NCI-H748 treated with DMSO at 0.1 percent for 48 hours (cell line): ENCODE data around the gene CFAP119.
A peak's percentile ranks its signal among the peaks of the same experiment; 100 is the strongest.

ENCODE experiments used
- DNase-seq: peaks from one replicate; lab custom pipeline; 2025; lab: John Stamatoyannopoulos, UW

CFAP119 gene

DNA sequence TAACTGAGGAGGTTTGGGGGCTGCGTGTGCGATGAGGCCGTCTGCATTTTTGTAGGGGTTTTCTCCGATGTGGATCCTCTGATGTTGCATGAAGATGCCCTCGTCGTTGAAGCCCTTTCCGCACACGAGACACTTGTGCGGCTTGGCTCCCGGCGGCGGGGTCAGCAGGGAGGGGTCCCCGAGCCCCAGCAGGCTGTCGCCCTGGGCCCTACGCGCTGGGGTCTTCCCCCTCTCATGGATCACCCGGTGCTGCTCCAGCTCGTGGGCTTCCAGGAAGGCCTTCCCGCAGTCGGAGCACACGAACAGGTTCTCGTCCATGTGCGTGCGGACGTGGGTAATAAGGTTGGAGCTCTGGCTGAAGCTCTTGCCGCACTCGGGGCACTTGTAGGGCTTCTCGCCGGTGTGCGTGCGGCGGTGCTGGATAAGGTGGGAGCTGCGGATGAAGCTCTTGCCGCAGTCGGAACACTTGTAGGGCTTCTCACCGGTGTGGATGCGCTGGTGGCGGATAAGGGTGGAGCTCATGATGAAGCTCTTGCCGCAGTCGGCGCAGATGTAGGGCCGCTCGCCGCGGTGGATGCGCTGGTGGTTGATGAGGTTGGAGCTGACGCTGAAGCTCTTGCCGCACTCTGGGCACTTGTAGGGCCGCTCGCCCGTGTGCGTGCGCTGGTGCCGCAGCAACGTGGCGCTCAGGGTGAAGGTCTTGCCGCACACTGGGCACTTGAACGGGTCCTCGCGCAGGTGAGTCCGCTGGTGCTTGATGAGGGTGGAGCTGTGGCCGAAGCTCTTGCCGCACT, 20.8 kb upstream of the CFAP119 start:
- DNase-seq, result no peak

DNA sequence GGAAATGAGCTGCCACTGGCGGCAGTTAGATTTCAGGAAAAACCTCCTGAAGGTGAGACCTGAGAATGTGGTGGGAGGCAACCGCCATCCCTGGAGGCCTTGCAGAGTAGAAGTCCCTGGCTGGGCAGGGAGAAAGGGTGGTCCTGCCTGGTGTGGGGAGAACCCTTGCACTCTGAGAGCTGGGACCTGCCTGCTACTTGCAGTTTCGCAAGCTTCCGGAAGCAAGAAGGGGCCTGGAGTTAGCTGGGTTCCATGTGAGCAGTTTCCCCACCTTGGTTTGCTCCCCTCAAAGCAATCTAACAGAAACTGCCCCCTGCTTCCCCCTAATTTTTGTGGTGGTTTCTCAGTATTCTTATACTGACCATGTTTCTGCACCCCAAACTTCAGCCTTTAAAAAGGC, 18.7 kb upstream of the CFAP119 start:
- no peak for DNase-seq

DNA sequence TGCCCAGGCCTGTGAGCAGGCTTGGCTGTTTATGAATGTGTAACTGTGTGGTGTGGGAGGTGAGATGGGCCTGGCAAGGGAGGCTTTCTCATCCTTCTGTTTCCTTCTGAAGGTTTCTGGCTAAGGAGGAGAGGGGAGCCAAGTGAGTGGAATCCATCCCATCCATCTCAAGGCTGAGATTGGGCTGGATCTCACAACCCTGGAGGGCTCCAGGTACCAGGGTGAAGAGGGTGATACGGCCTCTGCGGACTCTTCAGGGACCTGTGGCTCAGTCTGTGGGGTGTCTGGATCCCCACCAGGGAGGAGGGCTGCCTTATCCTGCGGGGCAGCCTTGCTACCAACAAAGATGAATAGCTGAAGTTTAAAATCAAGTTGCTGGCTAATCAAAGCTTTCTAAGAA, 18.2 kb upstream of the CFAP119 start:
- no peak for DNase-seq

DNA sequence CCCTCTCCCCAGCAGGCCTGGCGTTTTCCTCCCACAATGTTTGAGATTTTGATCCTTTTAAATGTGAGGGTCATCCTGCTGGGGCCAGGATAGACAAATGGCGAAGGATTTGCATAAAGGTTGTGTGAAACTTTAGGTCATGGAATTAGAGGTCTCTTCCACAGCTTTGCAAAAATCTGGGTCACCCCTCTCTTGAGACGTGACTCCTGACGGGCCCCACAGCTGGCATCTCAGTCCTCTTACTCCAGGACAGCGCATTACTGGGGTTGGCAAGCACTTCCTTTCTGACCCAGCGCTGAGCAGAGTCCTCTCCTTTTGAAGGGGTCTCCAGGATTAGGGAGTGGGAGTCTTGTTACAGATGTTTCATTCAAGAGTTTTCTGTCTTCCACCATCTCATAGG, 17.7 kb upstream of the CFAP119 start:
- DNase-seq, result no peak

DNA sequence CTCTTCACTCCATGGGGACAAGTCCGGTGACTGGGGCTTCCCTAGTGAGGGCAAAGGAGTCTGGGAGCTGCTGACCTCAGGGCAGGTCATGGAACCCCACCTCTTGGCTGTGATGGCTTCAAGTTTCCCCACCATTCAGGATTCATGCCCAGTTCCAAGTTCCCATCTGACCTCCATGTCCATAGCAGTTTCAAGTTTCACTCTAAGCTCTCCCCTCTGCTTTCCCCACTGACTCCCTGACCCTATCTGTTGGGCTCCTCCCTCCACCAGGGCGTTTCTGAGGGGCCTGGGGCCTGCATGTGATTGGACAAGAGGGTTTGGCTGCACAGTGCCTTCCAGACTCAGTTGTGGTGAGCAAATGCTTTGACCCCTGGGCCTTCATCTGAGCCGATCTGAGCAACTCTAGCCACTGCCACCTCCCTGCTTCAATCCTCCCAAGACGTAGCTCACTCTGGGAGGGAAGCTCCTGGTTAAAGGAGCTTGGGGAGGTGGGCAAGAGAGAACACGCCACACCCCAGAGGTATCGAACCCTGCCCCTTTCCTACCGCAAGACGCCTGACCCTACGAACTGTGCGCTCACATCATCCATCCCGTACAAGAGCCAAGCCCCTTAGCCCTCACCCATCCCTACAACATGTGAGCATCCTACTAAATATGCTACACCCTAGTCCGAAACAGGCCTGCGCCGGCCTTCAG, 16.8 kb upstream of the CFAP119 start:
- no peak for DNase-seq

DNA sequence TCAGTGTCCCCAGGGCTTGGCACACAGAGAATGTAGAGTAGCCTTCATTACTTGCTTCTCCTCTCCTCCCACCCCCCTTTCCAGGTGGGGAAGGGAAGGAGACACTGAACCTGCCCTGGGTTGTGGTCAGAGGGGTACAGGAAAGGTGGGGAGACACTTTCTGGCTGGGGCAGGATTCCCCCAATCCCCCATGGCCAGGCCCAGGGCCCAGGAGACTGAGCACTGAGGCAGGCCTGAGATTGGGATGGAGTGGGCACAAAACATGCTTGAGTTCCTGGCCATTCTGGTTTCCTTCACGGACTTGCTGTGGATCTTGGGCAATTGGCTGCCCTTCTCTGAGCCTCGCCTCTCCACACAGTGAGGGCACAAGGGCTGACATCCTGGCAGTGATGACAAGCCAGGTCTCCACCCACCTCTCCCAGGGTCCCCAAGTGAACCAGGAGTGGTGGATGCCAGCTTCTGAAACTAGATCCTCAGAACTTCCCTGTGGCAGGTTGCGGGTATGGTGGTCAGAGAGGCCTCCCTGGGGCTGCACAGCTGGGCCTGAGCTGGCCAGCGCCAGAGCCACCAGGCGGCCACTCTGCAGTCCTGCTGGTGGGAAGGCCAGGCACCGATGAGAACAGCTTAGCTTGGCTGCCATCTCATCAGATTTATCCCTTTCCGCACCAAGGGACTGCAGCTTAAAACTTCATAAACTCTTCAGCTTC, 15.9 kb upstream of the CFAP119 start:
- no peak for DNase-seq

DNA sequence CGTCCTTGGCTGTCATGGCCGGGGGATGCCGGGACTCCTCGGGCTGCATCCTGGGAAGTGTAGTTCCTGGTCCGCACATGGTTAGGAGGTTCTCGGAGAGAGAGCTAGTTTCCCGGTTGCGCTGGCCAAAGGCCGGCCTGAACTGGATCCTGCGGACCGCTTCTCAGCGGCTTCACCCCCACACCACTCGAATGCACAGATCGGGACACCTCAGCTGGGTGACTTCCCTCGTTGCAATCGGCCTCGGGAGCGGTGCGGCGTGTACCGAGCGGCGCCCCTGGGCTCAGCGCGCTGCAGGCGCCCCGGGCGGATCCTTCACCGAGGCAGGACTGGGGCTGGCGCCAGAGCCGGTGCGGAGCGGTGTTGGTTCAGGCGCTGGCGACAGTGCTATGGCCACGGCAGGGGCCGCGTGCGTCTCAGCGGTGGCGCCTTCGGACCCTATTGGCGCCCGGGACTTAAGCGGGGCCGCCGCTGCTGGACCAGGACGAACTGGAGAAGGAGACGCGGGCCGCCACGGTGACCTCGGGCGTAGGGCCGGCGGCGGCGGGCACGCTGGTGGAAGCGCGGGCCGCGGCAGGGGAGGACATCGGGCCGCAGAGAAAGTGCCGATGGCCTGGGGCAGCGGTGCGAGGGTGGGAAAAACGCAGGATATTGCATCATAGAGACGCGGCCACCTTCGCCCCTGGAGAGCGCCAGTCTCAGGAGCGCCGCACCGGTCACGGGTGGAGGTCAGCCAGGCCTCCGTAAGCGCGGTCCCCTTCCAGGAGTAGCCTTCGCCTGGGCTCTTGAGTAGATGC, 13.7 kb upstream of the CFAP119 start:
- peak; percentile 30 for DNase-seq

DNA sequence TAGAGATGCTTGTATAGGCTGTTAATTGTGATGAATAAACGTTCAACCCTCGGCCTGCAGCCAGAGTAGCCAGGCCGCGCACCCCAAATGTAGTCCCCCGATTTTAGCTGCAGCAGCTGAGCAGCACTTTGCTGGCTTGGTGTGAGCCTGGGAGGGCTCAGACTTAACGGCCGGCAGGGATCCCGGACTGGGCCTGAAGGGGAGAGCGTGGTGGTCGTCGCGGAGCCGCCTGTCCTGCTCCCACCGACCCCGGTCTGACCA, 13.2 kb upstream of the CFAP119 start:
- no peak for DNase-seq

DNA sequence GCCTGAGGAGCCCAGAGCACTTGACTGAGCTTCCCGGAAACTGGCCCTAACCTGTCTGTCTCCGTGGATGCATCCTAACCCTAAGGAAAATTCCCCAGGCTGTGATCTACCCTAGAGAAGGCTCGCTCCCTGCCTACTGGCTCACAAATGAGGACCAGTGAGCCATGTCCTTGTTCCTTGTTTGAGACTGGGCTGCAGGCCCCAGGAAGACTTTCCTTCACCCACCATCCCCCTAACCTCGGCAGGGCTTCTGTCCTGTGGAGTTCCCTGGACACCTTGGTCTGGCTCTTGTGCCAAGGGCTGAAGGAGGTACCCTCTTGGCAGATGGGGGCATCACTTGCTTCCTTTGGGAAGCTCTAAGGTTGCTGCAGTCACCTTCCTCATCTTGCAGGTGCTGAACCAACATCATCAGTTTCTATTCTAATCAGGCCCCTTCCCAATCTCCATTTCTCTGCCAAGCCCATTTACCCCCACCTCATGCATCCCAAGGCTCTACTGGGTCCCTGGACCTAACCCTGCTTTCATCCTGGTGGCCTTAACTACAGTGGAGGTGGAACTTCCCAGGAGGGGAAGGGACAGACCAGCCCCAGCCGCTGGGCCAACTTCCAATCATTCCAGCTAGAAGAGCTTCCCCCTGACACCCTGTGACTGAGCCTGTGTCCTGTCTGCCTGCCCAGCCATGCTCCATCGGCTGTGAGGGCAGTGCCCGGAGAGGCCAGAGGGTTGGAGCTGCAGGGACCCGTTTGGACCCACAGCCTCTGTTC, 12.7 kb upstream of the CFAP119 start:
- no peak for DNase-seq

DNA sequence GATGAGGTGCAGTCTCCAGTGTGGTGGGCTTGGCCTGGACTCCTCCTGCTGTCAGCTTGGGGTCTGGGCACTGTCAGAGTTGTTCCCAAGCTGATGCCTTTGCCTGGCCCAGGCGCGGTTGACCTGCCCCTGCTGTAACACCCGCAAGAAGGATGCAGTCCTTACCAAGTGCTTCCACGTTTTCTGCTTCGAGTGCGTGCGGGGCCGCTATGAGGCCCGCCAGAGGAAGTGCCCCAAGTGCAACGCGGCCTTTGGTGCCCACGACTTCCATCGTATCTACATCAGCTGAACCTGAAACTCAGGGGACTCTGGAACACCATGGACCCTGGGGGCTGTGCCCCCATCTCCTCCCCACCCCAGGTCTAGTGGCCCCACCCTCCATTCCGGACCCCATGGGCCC, 12.0 kb upstream of the CFAP119 start:
- no peak for DNase-seq

DNA sequence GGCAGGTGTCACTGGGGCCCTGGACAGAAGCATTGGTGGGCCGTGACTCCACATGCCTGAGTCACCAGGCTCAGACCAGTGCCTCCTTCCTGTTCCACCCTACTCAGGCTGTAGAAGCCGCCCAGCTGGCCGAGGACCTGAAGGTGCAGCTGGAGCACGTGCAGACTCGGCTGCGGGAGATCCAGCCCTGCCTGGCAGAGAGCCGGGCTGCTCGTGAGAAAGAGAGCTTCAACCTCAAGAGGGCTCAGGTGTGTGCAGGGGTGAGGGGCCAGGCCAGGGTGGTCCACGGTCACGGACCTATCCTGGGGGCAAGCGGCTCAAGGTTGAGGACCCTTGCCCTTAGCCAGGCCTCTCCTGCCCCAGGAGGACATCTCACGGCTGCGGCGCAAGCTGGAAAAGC, 9.9 kb upstream of the CFAP119 start:
- DNase-seq, result no peak

DNA sequence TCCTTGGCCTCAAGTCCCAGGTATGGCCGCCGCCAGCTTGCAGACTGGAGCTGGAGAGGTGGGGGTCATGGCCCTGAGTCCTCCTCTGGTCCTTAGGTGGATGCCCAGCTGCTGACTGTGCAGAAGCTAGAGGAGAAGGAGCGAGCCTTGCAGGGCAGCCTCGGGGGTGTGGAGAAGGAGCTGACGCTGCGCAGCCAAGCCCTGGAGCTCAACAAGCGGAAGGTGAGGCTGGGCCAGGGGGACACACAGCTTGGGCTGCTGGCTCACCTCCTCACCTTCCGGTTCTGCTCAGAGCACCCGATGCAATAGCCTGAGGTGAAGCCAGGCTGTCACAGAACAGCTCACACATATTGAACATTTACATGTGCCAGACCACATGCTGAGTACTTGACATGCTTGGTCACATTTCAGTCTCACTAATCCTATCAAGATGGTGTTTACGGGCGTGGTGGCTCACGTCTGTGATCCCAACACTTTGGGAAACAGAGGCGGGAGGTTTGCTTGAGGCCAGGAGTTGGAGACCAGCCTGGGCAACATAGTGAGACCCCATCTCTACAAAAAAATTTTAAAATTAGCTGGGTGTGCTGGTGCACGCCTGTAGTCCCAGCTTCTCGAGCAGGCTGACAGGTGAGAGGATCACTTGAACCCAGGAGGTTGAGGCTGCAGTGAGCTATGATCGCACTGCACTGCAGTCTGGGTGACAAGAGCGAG, 7.7 kb upstream of the CFAP119 start:
- no peak for DNase-seq

DNA sequence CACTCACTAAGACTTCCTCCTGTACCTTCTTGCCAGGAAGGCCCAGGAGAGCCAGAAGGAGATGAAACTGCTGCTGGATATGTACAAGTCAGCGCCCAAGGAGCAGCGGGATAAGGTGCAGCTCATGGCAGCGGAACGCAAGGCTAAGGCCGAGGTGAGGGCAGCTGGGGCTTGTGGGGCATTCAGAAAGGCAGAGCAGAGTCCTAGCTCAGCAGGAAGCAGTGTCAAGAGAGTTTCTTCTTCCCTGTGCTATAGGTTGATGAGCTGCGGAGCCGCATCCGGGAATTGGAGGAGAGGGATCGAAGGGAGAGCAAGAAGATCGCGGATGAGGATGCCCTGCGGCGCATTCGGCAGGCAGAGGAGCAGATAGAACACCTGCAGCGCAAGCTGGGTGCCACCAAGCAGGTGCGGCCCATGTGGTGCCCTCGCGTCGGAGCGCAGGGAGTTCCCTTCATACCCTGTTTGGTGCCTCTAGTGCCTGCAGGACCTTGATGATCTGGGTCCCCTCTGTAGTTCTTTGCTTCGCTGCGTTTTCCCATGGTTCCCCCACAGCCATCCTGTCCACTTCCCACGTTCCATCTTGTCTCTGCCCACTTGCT, 6.8 kb upstream of the CFAP119 start:
- no peak for DNase-seq

DNA sequence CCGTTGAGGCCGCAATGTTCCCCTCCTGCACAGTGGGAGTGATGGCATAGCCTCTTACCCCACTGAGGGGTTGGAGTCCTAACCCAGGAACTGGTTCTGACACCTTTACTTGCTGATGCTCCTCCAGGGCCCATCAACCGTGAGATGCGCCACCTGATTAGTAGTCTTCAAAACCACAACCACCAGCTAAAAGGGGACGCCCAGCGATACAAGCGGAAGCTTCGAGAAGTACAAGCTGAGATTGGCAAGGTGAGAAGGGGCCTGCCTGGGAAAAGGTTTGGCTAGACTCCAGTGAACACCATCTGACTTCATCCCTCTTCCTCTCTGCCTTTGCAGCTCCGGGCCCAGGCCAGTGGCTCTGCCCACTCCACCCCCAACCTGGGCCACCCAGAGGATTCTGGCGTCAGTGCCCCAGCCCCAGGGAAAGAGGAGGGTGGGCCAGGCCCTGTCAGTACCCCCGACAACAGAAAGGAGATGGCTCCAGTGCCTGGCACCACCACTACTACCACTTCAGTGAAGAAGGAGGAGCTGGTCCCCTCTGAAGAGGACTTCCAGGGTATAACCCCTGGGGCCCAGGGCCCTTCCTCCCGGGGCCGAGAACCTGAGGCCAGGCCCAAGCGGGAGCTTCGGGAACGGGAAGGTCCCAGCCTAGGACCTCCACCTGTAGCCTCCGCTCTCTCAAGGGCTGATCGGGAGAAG, 6.1 kb upstream of the CFAP119 start:
- no peak for DNase-seq

DNA sequence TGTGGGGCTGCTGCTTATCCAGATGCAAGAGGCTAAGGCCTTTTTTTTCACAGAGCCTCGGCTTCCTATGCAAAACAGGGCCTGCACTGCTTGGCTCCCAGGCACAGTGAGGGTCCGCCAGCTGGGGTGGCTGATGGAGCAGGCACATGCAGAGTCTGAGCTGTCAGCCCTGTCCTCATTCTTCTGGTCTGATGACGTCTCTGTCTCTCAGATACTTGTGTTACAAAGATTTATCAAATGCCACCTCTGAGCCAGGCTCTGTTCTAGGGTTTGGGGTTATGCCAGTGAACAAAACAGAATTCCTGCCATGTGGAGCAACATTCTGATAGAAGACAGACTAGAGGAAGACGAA, 5.0 kb upstream of the CFAP119 start:
- no peak for DNase-seq

DNA sequence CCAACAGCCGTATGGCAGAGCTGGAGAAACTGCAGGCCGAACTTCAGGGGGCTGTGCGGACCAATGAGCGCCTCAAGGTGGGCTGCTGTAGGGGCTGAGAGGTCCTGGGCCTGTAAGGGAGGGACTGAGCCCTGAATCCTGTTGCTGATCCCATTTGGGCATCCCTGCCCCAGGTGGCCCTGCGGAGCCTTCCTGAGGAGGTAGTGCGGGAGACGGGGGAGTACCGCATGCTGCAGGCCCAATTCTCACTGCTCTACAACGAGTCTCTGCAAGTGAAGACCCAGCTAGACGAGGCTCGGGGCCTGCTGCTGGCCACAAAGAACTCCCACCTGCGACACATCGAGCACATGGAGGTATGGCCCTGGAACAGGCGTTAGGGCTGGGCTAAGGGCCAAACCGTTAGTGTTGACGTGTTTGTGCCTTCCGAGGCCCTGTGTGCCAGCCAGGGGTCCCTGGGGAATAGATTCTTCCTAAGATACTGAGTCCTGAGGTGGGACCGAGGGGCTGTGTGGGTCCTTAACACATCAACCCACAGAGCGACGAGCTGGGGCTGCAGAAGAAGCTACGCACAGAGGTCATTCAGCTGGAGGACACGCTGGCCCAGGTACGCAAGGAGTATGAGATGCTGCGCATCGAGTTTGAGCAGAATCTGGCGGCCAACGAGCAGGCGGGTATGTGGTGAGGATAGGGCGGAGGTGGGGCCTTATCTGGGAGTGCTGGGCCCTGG, 4.5 kb upstream of the CFAP119 start:
- DNase-seq, result no peak

DNA sequence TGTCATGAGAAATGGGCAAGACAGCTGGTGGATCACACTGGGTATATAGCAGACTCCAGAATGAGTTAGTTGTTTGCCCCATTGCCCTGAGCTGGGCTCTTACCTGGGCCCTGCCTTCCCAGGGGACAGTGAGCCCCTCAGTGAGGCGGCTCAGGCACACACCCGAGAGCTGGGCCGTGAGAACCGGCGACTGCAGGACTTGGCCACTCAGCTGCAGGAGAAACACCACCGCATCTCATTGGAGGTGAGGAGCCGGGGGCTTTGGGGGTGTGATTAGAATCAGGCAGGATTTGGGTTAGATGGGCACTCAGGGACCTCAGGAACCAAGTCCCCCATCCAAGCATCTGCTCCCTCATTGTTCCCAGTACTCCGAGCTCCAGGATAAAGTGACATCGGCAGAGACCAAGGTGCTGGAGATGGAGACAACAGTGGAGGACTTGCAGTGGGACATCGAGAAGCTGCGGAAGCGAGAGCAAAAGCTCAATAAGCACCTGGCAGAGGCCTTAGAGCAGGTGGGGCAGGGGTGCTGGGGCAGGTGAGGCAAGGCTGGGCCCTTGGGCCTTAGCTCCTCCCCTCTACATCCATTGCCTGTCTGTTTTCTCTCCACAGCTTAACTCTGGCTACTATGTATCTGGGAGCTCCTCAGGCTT, 3.1 kb upstream of the CFAP119 start:
- no peak for DNase-seq

DNA sequence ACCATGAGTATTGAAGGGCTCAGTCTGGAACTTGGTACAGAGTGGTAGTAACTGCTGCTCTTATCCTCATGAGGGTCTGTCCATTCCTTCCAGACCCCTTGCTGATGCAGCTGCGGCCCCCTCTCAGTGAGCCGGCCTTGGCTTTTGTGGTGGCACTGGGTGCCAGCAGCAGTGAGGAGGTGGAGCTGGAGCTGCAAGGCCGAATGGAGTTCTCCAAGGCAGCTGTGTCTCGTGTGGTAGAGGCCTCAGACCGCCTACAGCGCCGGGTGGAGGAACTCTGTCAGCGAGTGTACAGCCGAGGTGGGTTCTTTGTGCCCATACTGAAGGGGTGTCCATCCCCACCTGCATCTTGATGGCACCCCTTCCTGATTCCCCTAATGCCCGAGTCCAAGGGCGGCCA, 2.2 kb upstream of the CFAP119 start:
- no peak for DNase-seq
